Hepatocyte (in vitro differentiated cells): ENCODE results near the gene SMIM1.

ENCODE experiments used
- CTCF ChIP-seq: fragments of 200-600 bp; sonication (generic); IDR thresholded peaks from 2 replicates; pipeline ENCODE4 v1.5.1; 2016; ENCODE audit warnings: antibody characterized with exemption, mild to moderate bottlenecking; ENCODE audit not compliant: poor library complexity
- EZH2 ChIP-seq: fragments of 200-600 bp; sonication (generic); IDR thresholded peaks from 2 replicates; pipeline ENCODE4 v1.6.1; 2016; ENCODE audit warnings: antibody characterized with exemption, mild to moderate bottlenecking, borderline replicate concordance
- EZH2phosphoT487 ChIP-seq: fragments of 200-600 bp; sonication (generic); IDR thresholded peaks from one replicate; pipeline ENCODE4 v1.6.1; 2018; ENCODE audit warnings: antibody characterized with exemption, mild to moderate bottlenecking, low read depth, moderate library complexity; ENCODE audit not compliant: unreplicated experiment, severe bottlenecking

- TF ChIP-seq CTCF = no peak
- TF ChIP-seq EZH2phosphoT487 = no peak
- TF ChIP-seq EZH2 = no peak
Measured at GRCh38 chr1:3817821-3818597, 45.5 kb downstream of the SMIM1 start.
